Activated T-cell treated with anti-CD3 and anti-CD28 coated beads, Interleukin-2, amount 50 U/mL, for 72 hours (primary cell): Measurements from ENCODE around the gene POU2AF2. TPM values are rescaled to one million over a fixed set of nuclear protein-coding genes. Genes with fewer than 3 reads are reported as not detected.
A peak's percentile ranks its signal among the peaks of the same experiment; 100 is the strongest.
"Not testable (repeated sequence)": the region's sequence is repeated elsewhere in the genome, so short reads cannot be mapped to it uniquely, and the experiment has no call there.

ENCODE experiments used
- ATAC-seq, 2 donors: fragments of 150-1000 bp; cut with Tn5 transposase; replicated peaks in 1 of 2; 2 replicates each; pipeline ENCODE4 v1.10.0; 2021; ENCODE audit warnings: moderate library complexity in 2 of 2, mild to moderate bottlenecking in 1 of 2
- DNase-seq, 2 donors: peaks; one replicate each; pipeline ENCODE4 v3.0.0; 2021 to 2022; ENCODE audit warnings: mixed read lengths in 1 of 2
- H3K27ac Mint-ChIP-seq: one replicate; pipeline ENCODE4 v1.8.0; 2022; ENCODE audit warnings: mild to moderate bottlenecking, moderate library complexity, mixed read lengths
- H3K27me3 Mint-ChIP-seq: one replicate; pipeline ENCODE4 v1.8.0; 2022; ENCODE audit warnings: low read depth, mixed read lengths
- H3K36me3 Mint-ChIP-seq, 2 donors: one replicate each; pipeline ENCODE4 v1.8.0; 2022; ENCODE audit warnings: mixed read lengths in 2 of 2, mild to moderate bottlenecking in 1 of 2; ENCODE audit not compliant: insufficient read depth in 2 of 2
- H3K4me1 Mint-ChIP-seq: one replicate; pipeline ENCODE4 v1.8.0; 2022; ENCODE audit warnings: low read depth, mixed read lengths
- H3K4me3 Mint-ChIP-seq, 2 donors: one replicate each; pipeline ENCODE4 v1.8.0; 2022; ENCODE audit warnings: mild to moderate bottlenecking in 2 of 2, mixed read lengths in 2 of 2, moderate library complexity in 2 of 2
- H3K9me3 Mint-ChIP-seq, 2 donors: one replicate each; pipeline ENCODE4 v1.8.0; 2022; ENCODE audit warnings: mixed read lengths in 2 of 2
- total RNA-seq, 2 donors: library from RNA; stranded (reverse); gene quantifications; one replicate each; pipeline ENCODE4 v1.2.3, GENCODE V29; 2022

Gene POU2AF2
- total RNA-seq, 2 donors from 2014 or later: not detected

DNA sequence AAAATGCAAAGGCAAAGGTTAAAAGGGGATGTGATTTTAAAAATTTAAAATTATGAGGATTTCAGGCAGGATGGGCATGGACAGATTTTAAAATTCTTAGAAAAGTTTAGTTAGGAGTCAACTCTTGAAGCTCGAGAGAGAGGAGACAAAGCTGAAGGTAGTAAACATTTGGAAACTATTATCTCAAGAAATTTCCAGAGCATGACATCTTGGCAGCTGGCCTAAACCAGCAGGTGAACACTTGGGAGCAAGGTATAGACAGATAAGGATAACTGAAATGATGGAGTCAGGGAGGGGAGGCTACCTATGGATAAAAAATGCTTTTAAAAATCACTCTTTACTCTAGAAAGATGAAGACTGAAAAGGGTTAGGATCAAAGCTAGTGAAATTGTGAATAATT lies 66.6 kb downstream of the POU2AF2 start:
- Mint-ChIP-seq H3K27me3 (peaks cover 21% of the 10 kb centered on the region), H3K4me1 (no peaks in the 10 kb centered on the region), H3K4me3 (no peak overlapping the region), H3K36me3 (no peaks in the 10 kb centered on the region), H3K27ac (no peak overlapping the region), H3K9me3 (no peaks in the 10 kb centered on the region)
- ATAC-seq (no peak), DNase-seq (no peak)

DNA sequence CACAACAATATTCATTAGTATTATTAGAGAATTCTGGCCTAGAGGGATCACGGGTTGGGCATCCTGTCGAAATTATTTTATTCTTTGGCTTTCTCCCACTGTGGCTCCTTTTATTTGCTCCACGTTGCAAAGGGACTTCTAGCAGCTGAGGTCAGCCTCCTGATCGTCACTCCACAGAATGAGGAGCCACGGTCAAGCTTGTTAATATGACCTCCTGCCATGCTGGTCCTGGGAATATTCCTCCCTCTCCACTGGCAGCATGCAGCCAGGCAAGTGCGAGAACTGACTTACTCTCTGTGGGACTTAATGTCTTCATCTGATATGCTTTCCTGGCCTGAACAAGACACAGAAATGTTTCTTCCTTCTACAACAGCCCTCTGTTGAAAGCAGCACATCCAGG lies 73.8 kb downstream of the POU2AF2 start:
- no peak for ATAC-seq
- no peaks in the 10 kb centered on the region for H3K36me3 Mint-ChIP-seq
- no peak overlapping the region for H3K27ac Mint-ChIP-seq
- no peaks in the 10 kb centered on the region for H3K4me1 Mint-ChIP-seq
- no peak overlapping the region for H3K4me3 Mint-ChIP-seq
- H3K27me3 Mint-ChIP-seq: peaks cover 13% of the 10 kb centered on the region
- no peak for DNase-seq
- no peaks in the 10 kb centered on the region for H3K9me3 Mint-ChIP-seq

DNA sequence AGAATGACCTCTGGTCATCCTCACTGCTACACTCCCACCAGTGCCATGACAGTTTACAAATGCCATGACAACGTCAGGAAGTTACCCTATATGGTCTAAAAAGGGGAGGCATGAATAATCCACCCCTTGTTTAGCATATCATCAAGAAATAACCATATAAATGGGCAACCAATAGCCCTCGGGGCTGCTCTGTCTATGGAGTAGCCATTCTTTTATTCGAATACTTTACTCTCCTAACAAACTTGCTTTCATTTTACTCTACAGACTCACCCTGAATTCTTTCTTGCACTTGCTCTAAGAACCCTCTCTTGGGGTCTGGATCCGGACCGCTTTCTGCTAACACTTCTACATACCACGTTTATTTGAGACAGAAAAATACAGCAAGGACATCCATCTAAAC lies 74.7 kb downstream of the POU2AF2 start:
- not testable (repeated sequence) for H3K4me3 Mint-ChIP-seq, H3K36me3 Mint-ChIP-seq, H3K9me3 Mint-ChIP-seq, H3K27me3 Mint-ChIP-seq, ATAC-seq, DNase-seq, H3K27ac Mint-ChIP-seq, H3K4me1 Mint-ChIP-seq

- no peaks in the 10 kb centered on the region for H3K9me3 Mint-ChIP-seq
- H3K27ac Mint-ChIP-seq: no peak overlapping the region
- no peak overlapping the region for H3K4me3 Mint-ChIP-seq
- DNase-seq (no peak), ATAC-seq (no peak)
- no peaks in the 10 kb centered on the region for H3K4me1 Mint-ChIP-seq
- peaks cover 6% of the 10 kb centered on the region for H3K27me3 Mint-ChIP-seq
- no peaks in the 10 kb centered on the region for H3K36me3 Mint-ChIP-seq
Observed at GRCh38 chr11:111320728-111321568, 75.4 kb downstream of the POU2AF2 start.

DNA sequence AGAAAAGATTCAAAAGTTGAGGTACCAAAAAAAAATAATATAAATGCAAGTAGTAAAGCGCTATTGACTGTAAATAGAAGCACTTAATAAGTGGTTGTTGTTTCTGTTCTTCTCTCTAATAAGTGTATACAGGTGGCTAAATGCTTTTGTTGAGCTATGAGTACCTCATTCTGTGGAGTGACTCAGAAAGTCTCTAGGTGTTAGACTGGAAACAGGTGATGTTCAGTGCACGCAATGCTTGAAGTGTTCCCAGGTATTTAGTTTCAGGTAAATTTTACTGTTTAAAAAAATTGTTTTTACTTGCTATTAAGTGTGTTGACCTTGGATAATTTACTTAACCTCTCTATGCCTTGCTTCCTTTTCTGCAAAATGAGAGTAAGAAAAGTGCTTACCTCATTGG lies 77.0 kb downstream of the POU2AF2 start:
- H3K4me3 Mint-ChIP-seq: no peak overlapping the region
- no peaks in the 10 kb centered on the region for H3K36me3 Mint-ChIP-seq
- no peak for DNase-seq
- H3K9me3 Mint-ChIP-seq: no peaks in the 10 kb centered on the region
- no peak for ATAC-seq
- H3K27ac Mint-ChIP-seq: no peak overlapping the region
- no peaks in the 10 kb centered on the region for H3K4me1 Mint-ChIP-seq
- peaks cover 6% of the 10 kb centered on the region for H3K27me3 Mint-ChIP-seq

DNA sequence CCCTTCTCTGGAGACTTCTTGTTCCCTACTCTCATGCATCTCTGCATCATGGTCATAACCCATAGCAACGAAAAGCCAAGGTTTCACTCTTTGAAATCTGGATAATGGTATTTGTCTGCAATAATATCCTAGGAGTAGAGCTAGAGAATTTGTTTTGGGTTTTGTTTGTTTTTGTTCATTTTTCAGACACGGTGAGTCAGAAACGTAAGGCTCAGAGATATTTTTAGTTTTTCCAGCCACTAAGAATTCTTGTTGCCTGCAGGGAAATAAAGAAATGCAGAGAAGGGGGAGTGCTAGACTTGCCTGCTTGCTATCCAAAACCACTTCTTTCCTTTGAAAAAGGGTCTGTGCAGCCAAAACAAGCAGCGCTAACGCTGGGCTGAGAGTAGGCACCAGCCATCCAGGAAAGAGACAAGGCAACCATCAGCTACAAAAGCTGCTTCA lies 78.8 kb downstream of the POU2AF2 start:
- DNase-seq (no peak), ATAC-seq (no peak)
- Mint-ChIP-seq H3K27ac (no peak overlapping the region), H3K4me1 (no peaks in the 10 kb centered on the region), H3K36me3 (no peaks in the 10 kb centered on the region), H3K4me3 (no peak overlapping the region), H3K9me3 (no peaks in the 10 kb centered on the region), H3K27me3 (peaks cover 6% of the 10 kb centered on the region)

GRCh38 chr11:111325259-111325658 lies 79.7 kb downstream of the POU2AF2 start:
- DNase-seq (no peak), ATAC-seq (no peak)
- Mint-ChIP-seq H3K27ac (no peak overlapping the region), H3K9me3 (no peaks in the 10 kb centered on the region), H3K27me3 (peaks cover 6% of the 10 kb centered on the region), H3K4me3 (no peak overlapping the region), H3K4me1 (no peaks in the 10 kb centered on the region), H3K36me3 (no peaks in the 10 kb centered on the region)

DNA sequence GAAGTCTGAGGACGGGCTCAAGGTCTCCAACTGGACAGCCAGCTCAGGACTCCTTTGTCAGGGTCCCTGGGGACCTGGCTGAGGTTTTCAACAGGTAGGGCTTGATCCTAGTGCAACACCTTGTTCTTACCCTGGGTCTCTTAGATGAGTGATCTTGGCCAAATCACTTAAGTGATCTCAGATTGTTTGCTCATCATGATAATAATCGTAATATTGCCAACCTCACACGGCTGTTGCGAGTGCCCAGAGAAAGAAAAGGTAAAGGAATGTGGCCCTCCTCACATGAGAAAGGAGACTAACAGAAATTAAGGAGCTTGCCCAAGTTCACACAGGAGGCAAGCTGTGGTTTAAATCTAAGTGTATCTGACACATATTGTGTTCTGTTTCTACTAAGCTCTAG lies 81.3 kb downstream of the POU2AF2 start:
- peaks cover 3% of the 10 kb centered on the region for H3K27me3 Mint-ChIP-seq
- no peak for ATAC-seq
- H3K4me1 Mint-ChIP-seq: no peaks in the 10 kb centered on the region
- no peak overlapping the region for H3K4me3 Mint-ChIP-seq
- no peaks in the 10 kb centered on the region for H3K9me3 Mint-ChIP-seq
- H3K36me3 Mint-ChIP-seq: no peaks in the 10 kb centered on the region
- H3K27ac Mint-ChIP-seq: no peak overlapping the region
- no peak for DNase-seq

DNA sequence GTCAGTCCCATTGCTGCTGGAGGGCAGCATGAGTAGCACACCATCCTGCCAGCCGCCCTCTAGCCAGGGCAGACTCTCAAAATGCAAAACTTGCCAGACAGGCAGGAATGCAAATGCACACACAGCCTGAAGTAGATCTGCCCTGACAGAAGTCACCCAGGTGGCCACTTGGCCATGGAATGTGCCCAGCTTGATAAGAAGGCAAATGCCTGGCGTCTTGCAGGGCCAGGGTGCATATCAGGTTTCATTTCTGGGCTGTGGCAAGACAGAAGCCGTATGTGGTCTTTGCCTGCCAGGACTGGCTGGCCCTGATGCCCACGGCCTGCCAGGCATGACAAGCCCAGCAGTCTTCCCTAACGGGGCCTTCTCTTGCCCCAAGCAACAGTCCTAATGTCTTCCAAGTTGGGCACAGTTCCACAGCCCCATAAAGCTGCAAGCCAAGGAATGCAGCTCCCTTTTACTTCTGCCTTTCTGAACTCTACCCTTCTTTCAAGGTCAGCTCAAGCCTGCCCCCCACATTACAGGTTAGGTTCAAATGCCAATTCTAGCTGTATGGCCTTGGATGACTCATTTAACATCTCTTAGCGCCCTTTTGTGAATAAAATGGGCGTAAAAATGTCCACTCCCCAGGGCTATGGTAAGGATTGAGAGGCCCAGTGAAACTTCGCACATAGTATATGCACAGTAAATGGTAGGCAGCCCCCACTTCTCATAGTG lies 82.5 kb downstream of the POU2AF2 start:
- H3K4me3 Mint-ChIP-seq: no peak overlapping the region
- DNase-seq (no peak), ATAC-seq (no peak)
- no peak overlapping the region for H3K27ac Mint-ChIP-seq
- no peaks in the 10 kb centered on the region for H3K4me1 Mint-ChIP-seq
- no peaks in the 10 kb centered on the region for H3K36me3 Mint-ChIP-seq
- no peaks in the 10 kb centered on the region for H3K9me3 Mint-ChIP-seq
- no peaks in the 10 kb centered on the region for H3K27me3 Mint-ChIP-seq

DNA sequence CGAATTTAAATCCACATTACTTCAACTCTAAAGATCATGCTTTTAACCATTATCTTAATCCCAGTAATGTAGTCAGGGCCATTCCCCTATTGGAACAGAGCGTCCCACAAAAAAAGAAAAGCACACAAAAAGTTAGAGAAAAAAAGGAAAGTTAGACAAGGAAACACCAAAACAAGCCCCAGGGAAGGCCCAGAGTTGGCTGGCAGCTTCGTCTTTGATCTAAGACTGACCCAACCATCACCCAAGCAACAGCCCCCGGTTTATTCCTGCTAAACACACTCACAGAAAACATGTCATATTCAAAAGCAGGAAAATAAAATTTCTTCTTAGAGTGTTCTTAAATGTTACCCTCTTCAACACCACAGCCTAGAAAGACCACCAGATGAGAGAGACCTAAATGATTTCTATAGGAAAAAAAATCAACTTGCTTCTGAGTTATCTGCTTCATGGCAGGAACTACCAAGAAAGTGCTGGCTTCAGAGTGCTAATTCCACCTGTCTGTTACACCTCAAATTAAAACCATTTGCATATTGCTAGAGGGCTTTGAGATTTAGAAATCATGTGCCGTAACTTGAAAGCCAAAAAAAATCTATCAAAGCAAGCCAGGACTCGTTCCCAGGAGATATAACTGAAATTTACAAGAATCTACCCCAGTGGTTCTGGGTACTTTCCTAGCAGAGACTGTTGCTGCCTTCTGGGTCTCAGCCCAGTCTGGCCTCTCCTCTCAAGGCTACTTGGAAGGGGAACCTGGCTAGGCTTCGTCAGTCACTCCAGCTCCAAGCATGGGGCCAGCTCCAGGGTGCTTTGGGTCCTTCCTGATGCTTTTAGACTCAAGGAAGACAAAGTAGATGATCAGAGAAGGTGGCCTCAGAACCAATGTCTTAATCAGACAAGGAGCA lies 84.0 kb downstream of the POU2AF2 start:
- no peak for ATAC-seq
- Mint-ChIP-seq H3K4me3 (no peak overlapping the region), H3K27ac (no peak overlapping the region), H3K9me3 (no peaks in the 10 kb centered on the region), H3K4me1 (no peaks in the 10 kb centered on the region), H3K36me3 (no peaks in the 10 kb centered on the region), H3K27me3 (no peaks in the 10 kb centered on the region)
- no peak for DNase-seq

DNA sequence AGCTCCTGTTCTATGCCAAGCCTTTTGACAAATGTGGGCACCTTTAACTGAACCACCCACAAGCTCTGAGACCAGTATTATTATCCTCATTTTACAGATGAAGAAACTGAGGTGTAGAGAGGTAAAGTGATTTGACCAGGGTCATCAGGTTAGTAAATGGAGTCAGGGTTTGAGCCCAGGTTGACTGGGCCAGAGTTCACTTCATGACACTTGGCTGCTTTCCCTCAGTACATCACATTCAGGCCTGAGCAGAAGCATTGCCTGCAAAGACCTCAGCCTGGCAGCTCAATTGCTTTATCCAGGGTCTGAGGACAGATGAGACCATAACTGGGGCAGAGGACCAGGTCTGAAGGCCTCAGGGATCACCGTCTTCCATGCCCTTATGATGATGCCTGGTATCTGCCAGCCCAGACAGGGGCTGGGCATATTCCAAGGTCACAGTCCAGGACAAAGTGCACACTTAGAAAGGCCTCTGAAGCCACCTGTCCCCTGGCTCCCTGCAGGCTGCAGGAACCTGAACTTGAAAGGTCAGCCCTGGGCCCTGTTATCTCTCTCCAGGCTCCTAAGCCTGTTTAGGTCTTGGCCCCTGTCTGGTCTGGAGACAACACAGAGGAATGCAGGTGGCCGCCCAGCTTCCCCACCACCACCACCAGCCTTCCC lies 84.8 kb downstream of the POU2AF2 start:
- no peak overlapping the region for H3K4me3 Mint-ChIP-seq
- ATAC-seq: no peak

DNA sequence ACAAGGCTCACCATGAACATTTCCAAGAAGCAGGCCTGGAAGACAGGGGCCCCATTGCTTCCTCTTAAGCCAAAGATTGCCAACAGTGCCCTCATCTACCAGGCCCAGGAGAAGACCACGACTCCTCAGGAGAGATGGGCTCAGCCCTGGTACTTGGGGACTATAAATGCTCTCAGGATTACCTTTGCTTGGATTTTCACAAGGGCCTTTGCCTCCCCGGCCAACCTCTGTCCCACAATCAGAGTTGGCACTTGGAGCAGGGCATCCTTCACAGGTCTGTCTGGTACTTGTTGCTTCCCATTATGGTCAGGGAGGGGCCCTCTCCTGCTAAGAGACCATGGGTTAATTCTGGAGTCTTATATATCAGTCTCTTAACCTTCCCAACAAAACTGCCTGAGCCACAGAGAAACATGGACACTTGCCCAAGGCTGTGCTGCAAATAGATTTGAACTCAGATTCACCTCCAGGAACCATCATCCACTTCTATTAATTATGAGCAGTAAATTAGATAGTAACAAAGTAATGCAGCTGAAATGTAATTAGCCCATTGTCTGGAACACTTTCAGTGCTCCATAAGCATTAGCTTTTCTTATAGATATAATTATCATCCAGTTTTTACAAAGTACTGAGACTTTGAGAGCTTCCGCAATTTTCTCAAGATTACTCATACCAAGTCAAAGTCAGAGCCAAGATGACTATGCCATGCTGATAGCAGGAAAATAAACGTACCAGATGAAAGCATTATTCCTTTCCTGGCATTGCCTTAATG lies 86.4 kb downstream of the POU2AF2 start:
- H3K4me3 Mint-ChIP-seq: no peak overlapping the region
- no peak for DNase-seq
- peak in 1 of 2 donors; percentile 38 for ATAC-seq
- H3K36me3 Mint-ChIP-seq: no peaks in the 10 kb centered on the region
- H3K27ac Mint-ChIP-seq: no peak overlapping the region
- peaks cover 3% of the 10 kb centered on the region for H3K27me3 Mint-ChIP-seq
- H3K4me1 Mint-ChIP-seq: no peaks in the 10 kb centered on the region
- no peaks in the 10 kb centered on the region for H3K9me3 Mint-ChIP-seq

More for the DNA sequence above, 84.8 kb downstream of the POU2AF2 start:
- Mint-ChIP-seq H3K9me3 (no peaks in the 10 kb centered on the region), H3K27ac (no peak overlapping the region), H3K27me3 (no peaks in the 10 kb centered on the region), H3K36me3 (no peaks in the 10 kb centered on the region), H3K4me1 (no peaks in the 10 kb centered on the region)
- no peak for DNase-seq
